ENCODE measurements around the gene EZR. TPM values are rescaled to one million over a fixed set of nuclear protein-coding genes. Genes with fewer than 3 reads are reported as not detected.

Gene EZR
- total and polyA plus RNA-seq, 9 of the 15 experiments (the other 6 are each of a cell fraction or from before 2014, with no cell fraction given) = 36.5 to 162 (median 104) TPM

DNA sequence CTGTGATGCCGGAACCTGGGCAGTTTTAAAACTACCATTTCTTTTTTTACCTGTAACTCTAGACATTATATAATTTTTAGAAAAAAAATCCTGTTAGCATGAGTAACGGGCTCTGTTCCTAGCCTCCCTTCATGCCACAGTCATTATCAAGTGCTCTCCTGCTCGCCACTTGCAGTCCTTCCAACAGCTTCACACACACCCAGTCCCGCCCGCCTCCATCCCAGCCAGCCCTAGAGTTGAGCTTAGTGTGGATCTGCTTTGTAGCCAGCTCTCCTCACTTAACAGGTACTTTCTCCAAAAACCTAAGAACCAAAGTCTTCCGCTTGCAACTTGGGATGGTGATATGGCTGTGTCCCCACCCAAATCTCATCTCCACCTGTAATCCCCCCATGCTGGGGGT, 51.5 kb downstream of the EZR start:
- 92% methylated on average over 6 of the region's 6 CpGs for WGBS (ENCODE audit: insufficient coverage, low coverage, missing lambda C conversion rate)
- peaks cover 84% of the 10 kb centered on the region for H3K36me3 ChIP-seq (ENCODE audit: control insufficient read depth, insufficient read depth, low read length)
- H4K20me1 ChIP-seq (replicated peaks; ENCODE audit: control insufficient read depth, insufficient read depth, low read length) = no peaks in the 10 kb centered on the region
- no peak overlapping the region for H3K27ac ChIP-seq (ENCODE audit: extremely low read depth, low read depth, low read length)
- POLR2A ChIA-PET = interaction anchor here (0.9 to 1.7 kb wide), 4 partner anchors 10 to 102 kb away, joined by 3 to 4 read pairs (median 3); no protein-coding TSS in a partner anchor
- no peaks in the 10 kb centered on the region for H3K9me1 ChIP-seq (ENCODE audit: control insufficient read depth, insufficient read depth, low read length)
- CTCF ChIA-PET (ENCODE audit: low intra/inter-chr PET ratio) = no interaction called here
- no peak overlapping the region for H3K4me3 ChIP-seq
- no peak overlapping the region for H3K4me2 ChIP-seq (ENCODE audit: insufficient read depth, low read length)
- no peaks in the 10 kb centered on the region for H3K27me3 ChIP-seq (ENCODE audit: control insufficient read depth in 2 of 2, insufficient read depth in 2 of 2, low read length in 2 of 2)
- H2AFZ ChIP-seq (ENCODE audit: low read depth, low read length) = no peak overlapping the region
- no peak for ATAC-seq
- in situ Hi-C loops (cut with MboI) (no loop called here), intact Hi-C loops (cut with micrococcal nuclease) (no loop called here)
- H3K9me3 ChIP-seq (replicated peaks; ENCODE audit: control insufficient read depth, insufficient read depth, low read depth, low read length) = no peaks in the 10 kb centered on the region
- BruUV-seq (replicated peaks) = no TSS peak
- no peak overlapping the region for H3K9ac ChIP-seq (ENCODE audit: insufficient read depth in 1 of 2, low read depth in 2 of 2, low read length in 2 of 2)
- peaks cover 12 to 15% of the 10 kb centered on the region in 2 experiments; a peak in 4 of 5 replicates for H3K4me1 ChIP-seq (replicated peaks in 1 of 2; ENCODE audit: control insufficient read depth in 2 of 2, insufficient read depth in 2 of 2, low read length in 2 of 2)
- H3K79me2 ChIP-seq (ENCODE audit: control insufficient read depth, insufficient read depth, low read length) = no peaks in the 10 kb centered on the region
- TF ChIP-seq, protein P1, sequence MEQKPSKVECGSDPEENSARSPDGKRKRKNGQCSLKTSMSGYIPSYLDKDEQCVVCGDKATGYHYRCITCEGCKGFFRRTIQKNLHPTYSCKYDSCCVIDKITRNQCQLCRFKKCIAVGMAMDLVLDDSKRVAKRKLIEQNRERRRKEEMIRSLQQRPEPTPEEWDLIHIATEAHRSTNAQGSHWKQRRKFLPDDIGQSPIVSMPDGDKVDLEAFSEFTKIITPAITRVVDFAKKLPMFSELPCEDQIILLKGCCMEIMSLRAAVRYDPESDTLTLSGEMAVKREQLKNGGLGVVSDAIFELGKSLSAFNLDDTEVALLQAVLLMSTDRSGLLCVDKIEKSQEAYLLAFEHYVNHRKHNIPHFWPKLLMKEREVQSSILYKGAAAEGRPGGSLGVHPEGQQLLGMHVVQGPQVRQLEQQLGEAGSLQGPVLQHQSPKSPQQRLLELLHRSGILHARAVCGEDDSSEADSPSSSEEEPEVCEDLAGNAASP (IDR thresholded peaks at IDR 0.05) = no peak
- TF ChIP-seq, protein P2, sequence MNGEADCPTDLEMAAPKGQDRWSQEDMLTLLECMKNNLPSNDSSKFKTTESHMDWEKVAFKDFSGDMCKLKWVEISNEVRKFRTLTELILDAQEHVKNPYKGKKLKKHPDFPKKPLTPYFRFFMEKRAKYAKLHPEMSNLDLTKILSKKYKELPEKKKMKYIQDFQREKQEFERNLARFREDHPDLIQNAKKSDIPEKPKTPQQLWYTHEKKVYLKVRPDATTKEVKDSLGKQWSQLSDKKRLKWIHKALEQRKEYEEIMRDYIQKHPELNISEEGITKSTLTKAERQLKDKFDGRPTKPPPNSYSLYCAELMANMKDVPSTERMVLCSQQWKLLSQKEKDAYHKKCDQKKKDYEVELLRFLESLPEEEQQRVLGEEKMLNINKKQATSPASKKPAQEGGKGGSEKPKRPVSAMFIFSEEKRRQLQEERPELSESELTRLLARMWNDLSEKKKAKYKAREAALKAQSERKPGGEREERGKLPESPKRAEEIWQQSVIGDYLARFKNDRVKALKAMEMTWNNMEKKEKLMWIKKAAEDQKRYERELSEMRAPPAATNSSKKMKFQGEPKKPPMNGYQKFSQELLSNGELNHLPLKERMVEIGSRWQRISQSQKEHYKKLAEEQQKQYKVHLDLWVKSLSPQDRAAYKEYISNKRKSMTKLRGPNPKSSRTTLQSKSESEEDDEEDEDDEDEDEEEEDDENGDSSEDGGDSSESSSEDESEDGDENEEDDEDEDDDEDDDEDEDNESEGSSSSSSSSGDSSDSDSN (IDR thresholded peaks at IDR 0.05; ENCODE audit: borderline replicate concordance in 1 of 2, low read depth in 2 of 2, low read length in 2 of 2) = no peak
- TF ChIP-seq GTF2E2 (tag; IDR thresholded peaks at IDR 0.05) = no peak
- no peak for TF ChIP-seq SAP30 (IDR thresholded peaks at IDR 0.05; ENCODE audit: borderline replicate concordance, insufficient read depth, low read depth, low read length, poor library complexity, severe bottlenecking)
- no peak for TF ChIP-seq KLF10 (CRISPR knock-in tag; IDR thresholded peaks at IDR 0.05)
- no peak for TF ChIP-seq ZBTB8A (IDR thresholded peaks at IDR 0.05; ENCODE audit: partially characterized antibody)
- TF ChIP-seq XRCC4 (IDR thresholded peaks at IDR 0.05; ENCODE audit: extremely low read depth, insufficient read depth, insufficient read length) = no peak
- no peak for TF ChIP-seq C11orf30 (IDR thresholded peaks at IDR 0.05; ENCODE audit: low read depth)
- no peak for TF ChIP-seq ZNF253 (CRISPR knock-in tag; conservative IDR thresholded peaks at IDR 0.05)
- TF ChIP-seq TAF1 (IDR thresholded peaks at IDR 0.05; ENCODE audit: control insufficient read depth, extremely low read depth, insufficient read depth, low read length, severe bottlenecking) = no peak
- TF ChIP-seq POU5F1 (IDR thresholded peaks at IDR 0.05; ENCODE audit: borderline replicate concordance, low read depth, low read length, partially characterized antibody) = no peak
- no peak for TF ChIP-seq RBM25 (IDR thresholded peaks at IDR 0.05; ENCODE audit: low read depth, low read length, severe bottlenecking)
- TF ChIP-seq TEAD4 (IDR thresholded peaks at IDR 0.05; ENCODE audit: low read length) = no peak
- TF ChIP-seq TEAD4 (CRISPR knock-in tag; IDR thresholded peaks at IDR 0.05; ENCODE audit: borderline replicate concordance) = no peak
- TF ChIP-seq CBFA2T3 (IDR thresholded peaks at IDR 0.05) = no peak
- FAIRE-seq = no peak
- DNase-seq (ENCODE audit: extremely low read depth in 1 of 4, low spot score in 3 of 4) = no peak
